H9 (cell line): Measurements from ENCODE around the gene PDHX. TPM values are rescaled to one million over a fixed set of nuclear protein-coding genes. Genes with fewer than 3 reads are reported as not detected.

ENCODE experiments used
- DNase-seq: peaks from one replicate; pipeline ENCODE4 v3.0.0-alpha.2; 2017
- H2AFZ ChIP-seq: one replicate; pipeline ENCODE4 v1.6.1; 2013; ENCODE audit warnings: mild to moderate bottlenecking, low read length, control low read depth, moderate library complexity
- H2AK5ac ChIP-seq: 2 replicates; pipeline ENCODE4 v1.6.1; 2013; ENCODE audit warnings: low read length, control low read depth, mixed read lengths; ENCODE audit not compliant: insufficient read length
- H2BK120ac ChIP-seq: one replicate; pipeline ENCODE4 v1.6.1; 2013; ENCODE audit warnings: low read depth, mild to moderate bottlenecking, low read length, control low read depth, inconsistent platforms; ENCODE audit not compliant: poor library complexity, severe bottlenecking
- H2BK12ac ChIP-seq: 2 replicates; pipeline ENCODE4 v1.6.1; 2013; ENCODE audit warnings: low read length, control low read depth, mixed read lengths, low read depth; ENCODE audit not compliant: insufficient read length
- H2BK15ac ChIP-seq: 2 replicates; pipeline ENCODE4 v1.6.1; 2013; ENCODE audit warnings: low read depth, low read length, control low read depth
- H2BK20ac ChIP-seq: one replicate; pipeline ENCODE4 v1.6.1; 2013; ENCODE audit warnings: low read depth, mild to moderate bottlenecking, low read length, control low read depth, inconsistent platforms; ENCODE audit not compliant: poor library complexity, severe bottlenecking
- H2BK5ac ChIP-seq: 2 replicates; pipeline ENCODE4 v1.6.1; 2013; ENCODE audit warnings: low read length, control low read depth, mixed read lengths; ENCODE audit not compliant: insufficient read length
- H3K14ac ChIP-seq: 2 replicates; pipeline ENCODE4 v1.6.1; 2013; ENCODE audit warnings: low read length, control low read depth; ENCODE audit not compliant: insufficient read depth
- H3K18ac ChIP-seq: 2 replicates; pipeline ENCODE4 v1.6.1; 2013; ENCODE audit warnings: low read depth, mild to moderate bottlenecking, mixed read lengths, low read length, control low read depth; ENCODE audit not compliant: insufficient read length
- H3K23ac ChIP-seq: 2 replicates; pipeline ENCODE4 v1.6.1; 2013; ENCODE audit warnings: low read length, control low read depth, mixed read lengths, low read depth; ENCODE audit not compliant: insufficient read length
- H3K23me2 ChIP-seq: 2 replicates; pipeline ENCODE4 v1.6.1; 2013; ENCODE audit warnings: low read depth, mild to moderate bottlenecking, mixed read lengths, low read length, control low read depth; ENCODE audit not compliant: insufficient read length, poor library complexity, severe bottlenecking
- H3K27ac ChIP-seq: 2 replicates; pipeline ENCODE4 v1.5.1; 2013; ENCODE audit warnings: low read length, control low read depth, mixed read lengths, low read depth; ENCODE audit not compliant: insufficient read length
- H3K27me3 ChIP-seq: 2 replicates; pipeline ENCODE4 v1.6.1; 2013; ENCODE audit warnings: low read length, control low read depth, inconsistent platforms; ENCODE audit not compliant: insufficient read depth
- H3K4ac ChIP-seq: 2 replicates; pipeline ENCODE4 v1.6.1; 2013; ENCODE audit warnings: low read depth, mild to moderate bottlenecking, control low read depth, inconsistent platforms, low read length, moderate library complexity
- H3K4me1 ChIP-seq: 2 replicates; pipeline ENCODE4 v1.6.1; 2013; ENCODE audit warnings: low read length, control low read depth, inconsistent platforms; ENCODE audit not compliant: insufficient read depth
- H3K4me2 ChIP-seq: 2 replicates; pipeline ENCODE4 v1.6.1; 2013; ENCODE audit warnings: low read length, control low read depth, mixed read lengths; ENCODE audit not compliant: insufficient read length, insufficient read depth
- H3K56ac ChIP-seq: 2 replicates; pipeline ENCODE4 v1.6.1; 2013; ENCODE audit warnings: low read depth, mild to moderate bottlenecking, mixed read lengths, low read length, control low read depth; ENCODE audit not compliant: insufficient read length
- H3K79me1 ChIP-seq: 2 replicates; pipeline ENCODE4 v1.6.1; 2013; ENCODE audit warnings: low read depth, mild to moderate bottlenecking, moderate library complexity, low read length, control low read depth, inconsistent platforms; ENCODE audit not compliant: insufficient read depth, poor library complexity, severe bottlenecking
- H3K79me2 ChIP-seq: 2 replicates; pipeline ENCODE4 v1.6.1; 2013; ENCODE audit warnings: low read length, control low read depth, inconsistent platforms; ENCODE audit not compliant: insufficient read depth
- H3K9ac ChIP-seq: 2 replicates; pipeline ENCODE4 v1.6.1; 2013; ENCODE audit warnings: low read length, control low read depth, mixed read lengths; ENCODE audit not compliant: insufficient read length; ENCODE audit errors: extremely low read depth
- H3K9me3 ChIP-seq: one replicate; pipeline ENCODE4 v1.6.1; 2013; ENCODE audit warnings: low read depth, low read length, inconsistent platforms; ENCODE audit not compliant: control insufficient read depth
- H3T11ph ChIP-seq: one replicate; pipeline ENCODE4 v1.6.1; 2013; ENCODE audit warnings: mild to moderate bottlenecking, low read length, control low read depth, inconsistent platforms
- H4K20me1 ChIP-seq: one replicate; pipeline ENCODE4 v1.6.1; 2013; ENCODE audit not compliant: control insufficient read depth, insufficient read length, insufficient read depth
- H4K5ac ChIP-seq: 2 replicates; pipeline ENCODE4 v1.6.1; 2013; ENCODE audit warnings: low read depth, mild to moderate bottlenecking, mixed read lengths, low read length, control low read depth; ENCODE audit not compliant: insufficient read length
- H4K8ac ChIP-seq: replicated peaks from 2 replicates; pipeline ENCODE4 v1.6.1; 2013; ENCODE audit warnings: low read length, control low read depth, mixed read lengths, low read depth; ENCODE audit not compliant: insufficient read length
- H4K91ac ChIP-seq: 2 replicates; pipeline ENCODE4 v1.6.1; 2013; ENCODE audit warnings: low read depth, mild to moderate bottlenecking, moderate library complexity, mixed read lengths, low read length, control low read depth; ENCODE audit not compliant: insufficient read length
- H3K27ac Mint-ChIP-seq, 3 experiments: 2 replicates in 2 of 3; 3 replicates in 1 of 3; pipeline ENCODE4 v1.8.0; 2020 to 2021; ENCODE audit warnings: mixed read lengths in 3 of 3, mild to moderate bottlenecking in 1 of 3, moderate library complexity in 1 of 3
- H3K27me3 Mint-ChIP-seq: 2 replicates; pipeline ENCODE4 v1.8.0; 2021; ENCODE audit warnings: low read depth, mild to moderate bottlenecking, moderate library complexity, mixed read lengths
- H3K36me3 Mint-ChIP-seq, 3 experiments: 2 replicates in 2 of 3; 3 replicates in 1 of 3; pipeline ENCODE4 v1.8.0; 2020 to 2021; ENCODE audit warnings: low read depth in 3 of 3, mixed read lengths in 3 of 3; ENCODE audit not compliant: insufficient read depth in 1 of 3
- H3K4me1 Mint-ChIP-seq, 2 experiments: 2 replicates each; pipeline ENCODE4 v1.8.0; 2020; ENCODE audit warnings: mixed read lengths in 2 of 2
- H3K4me3 Mint-ChIP-seq, 2 experiments: 2 replicates in 1 of 2; 3 replicates in 1 of 2; pipeline ENCODE4 v1.8.0; 2020 to 2021; ENCODE audit warnings: mild to moderate bottlenecking in 2 of 2, mixed read lengths in 2 of 2, moderate library complexity in 1 of 2
- H3K9me3 Mint-ChIP-seq, 2 experiments: 2 replicates in 1 of 2; 3 replicates in 1 of 2; pipeline ENCODE4 v1.8.0; 2020; ENCODE audit warnings: mild to moderate bottlenecking in 2 of 2, mixed read lengths in 2 of 2, moderate library complexity in 1 of 2
- CTCF ChIP-seq: fragments of 200-600 bp; sonication (generic); conservative IDR thresholded peaks from 3 replicates; pipeline ENCODE4 v1.8.0; 2021; ENCODE audit warnings: antibody characterized with exemption, mild to moderate bottlenecking
- WGBS: extraction: QIAGEN DNeasy Blood & Tissue Kit; methylation state at CpG from one replicate; pipeline ENCODE4 v1.1.7; 2013; ENCODE audit warnings: missing lambda C conversion rate, low lambda C conversion rate, mixed read lengths; ENCODE audit not compliant: insufficient read length; ENCODE audit errors: extremely low coverage; 5-methylcytosine and 5-hydroxymethylcytosine counted together
- long read RNA-seq: library from polyadenylated mRNA; unstranded; transcript quantifications from one replicate; pipeline ENCODE4 v2.0.0, GENCODE V29; 2020
- total RNA-seq: library from RNA; stranded (reverse); gene quantifications from 2 replicates; pipeline ENCODE4 v1.2.1, GENCODE V29; 2021

PDHX gene
- 40.1 and 40.7 TPM in 2 replicates for total RNA-seq
- long read RNA-seq, transcript PDHX-201 (11 exons, 2,389 nt), result major isoform, 368 of 419 reads
- long read RNA-seq, partial matches to known transcripts, result 11 of 419 reads
- long read RNA-seq, other reads (novel, unspliced or antisense), result 38 of 419 reads

GRCh38 chr11:34916015-34916842, at the start of gene PDHX, which contains the start of gene APIP:
PDHX (plus strand) TSS chr11:34916618; CDS start chr11:34916656, 38 bp downstream.
APIP (minus strand) TSS chr11:34916379; CDS start chr11:34916284, 95 bp downstream.
- Histone ChIP-seq H3K23ac (no peak within 1 kb of the TSS), H2AFZ (no peak within 1 kb of the TSS), H4K5ac (no peak within 1 kb of the TSS), H3K9ac (peak within 1 kb of the TSS; percentile 95), H3T11ph (no peak within 1 kb of the TSS), H3K4me1 (no peaks in the 10 kb centered on the region; the same call in 1 of the 2 replicates), H3K23me2 (no peaks in the 10 kb centered on the region), H2AK5ac (no peak within 1 kb of the TSS), H3K4me2 (peak within 1 kb of the TSS; percentile 83), H2BK15ac (no peak within 1 kb of the TSS), H3K18ac (peak within 1 kb of the TSS; percentile 92), H4K8ac (no peak within 1 kb of the TSS), H3K56ac (peak within 1 kb of the TSS; percentile 20), H2BK5ac (no peak within 1 kb of the TSS), H3K14ac (peak within 1 kb of the TSS; percentile 94), H3K79me1 (no peaks in the 10 kb centered on the region), H3K27me3 (no peaks in the 10 kb centered on the region), H2BK20ac (no peak within 1 kb of the TSS), H4K20me1 (no peaks in the 10 kb centered on the region), H2BK120ac (no peak within 1 kb of the TSS), H3K9me3 (no peaks in the 10 kb centered on the region), H2BK12ac (no peak within 1 kb of the TSS), H3K79me2 (peaks cover 15% of the 10 kb centered on the region; the same call in 1 of the 2 replicates), H4K91ac (no peak within 1 kb of the TSS), H3K27ac (peak within 1 kb of the TSS; percentile 67), H3K4ac (no peak within 1 kb of the TSS)
- DNase-seq, result peak; percentile 99
- WGBS, result no CpG with 5 or more reads among the region's 79 CpGs
- Mint-ChIP-seq H3K36me3 (peaks cover 16 to 25% (median 17%) of the 10 kb centered on the region in 3 experiments; a peak in 6 of 7 replicates), H3K4me1 (peaks cover 20 to 21% of the 10 kb centered on the region in 2 experiments), H3K4me3 (peak within 1 kb of the TSS; percentile 95 to 98), H3K27ac (peak within 1 kb of the TSS; percentile 98 to 100 (median 99)), H3K9me3 (peaks cover 0 to 2% of the 10 kb centered on the region in 2 experiments; a peak in 1 of 5 replicates), H3K27me3 (no peaks in the 10 kb centered on the region)
- TF ChIP-seq CTCF, result no peak
